Lung (tissue), 12 donors: ENCODE results near the gene FMNL1. TPM values are rescaled to one million over a fixed set of nuclear protein-coding genes. Genes with fewer than 3 reads are reported as not detected.

Experiments
- ATAC-seq: fragments of 200-7000 bp; cut with Tn5 transposase; one replicate; pipeline ENCODE4 v1.9.1; 2020; ENCODE audit warnings: moderate number of reproducible peaks; ENCODE audit not compliant: insufficient read depth, low FRiP score
- DNase-seq, 3 donors: peaks; one replicate each; pipeline ENCODE4 v3.0.0-alpha.2; 2013 to 2017
- H3K27ac ChIP-seq, 2 donors: one replicate each; pipeline ENCODE4 v1.5.1; 2013; ENCODE audit warnings: mild to moderate bottlenecking in 2 of 2, moderate library complexity in 2 of 2, control low read depth in 1 of 2, inconsistent platforms in 1 of 2, low read depth in 1 of 2, low read length in 1 of 2
- H3K27me3 ChIP-seq, 3 donors: one replicate each; pipeline ENCODE4 v1.5.1; 2013; ENCODE audit warnings: low read length in 2 of 3; ENCODE audit not compliant: control insufficient read depth in 3 of 3, insufficient read depth in 3 of 3
- H3K36me3 ChIP-seq, 4 donors: one replicate each; pipeline ENCODE4 v1.5.1; 2013; ENCODE audit warnings: low read length in 4 of 4, mild to moderate bottlenecking in 1 of 4, moderate library complexity in 1 of 4; ENCODE audit not compliant: control insufficient read depth in 4 of 4, insufficient read depth in 4 of 4
- H3K4me1 ChIP-seq, 5 donors: one replicate each; pipeline ENCODE4 v1.5.1; 2013; ENCODE audit warnings: low read length in 5 of 5, mild to moderate bottlenecking in 2 of 5, moderate library complexity in 1 of 5; ENCODE audit not compliant: control insufficient read depth in 5 of 5, insufficient read depth in 5 of 5
- H3K4me3 ChIP-seq: one replicate; pipeline ENCODE4 v1.5.1; 2013; ENCODE audit warnings: mild to moderate bottlenecking, control low read depth, moderate library complexity
- H3K9ac ChIP-seq, 2 donors: one replicate each; pipeline ENCODE4 v1.5.1; 2013; ENCODE audit warnings: low read length in 2 of 2, control low read depth in 1 of 2; ENCODE audit not compliant: insufficient read depth in 1 of 2
- H3K9me3 ChIP-seq, 4 donors: one replicate each; pipeline ENCODE4 v1.5.1; 2013; ENCODE audit warnings: low read length in 3 of 4, mild to moderate bottlenecking in 1 of 4, moderate library complexity in 1 of 4; ENCODE audit not compliant: control insufficient read depth in 4 of 4, insufficient read depth in 3 of 4
- CTCF ChIP-seq: IDR thresholded peaks from 2 replicates; pipeline ENCODE4 v1.5.1; 2012; ENCODE audit warnings: mild to moderate bottlenecking; ENCODE audit errors: control extremely low read depth, extremely low read depth
- WGBS, 2 donors: extraction: QIAGEN DNeasy Blood & Tissue Kit; methylation state at CpG; one replicate each; pipeline ENCODE4 v1.1.7; 2013; 5-methylcytosine and 5-hydroxymethylcytosine counted together
- polyA plus RNA-seq, 2 donors: library from polyadenylated mRNA; stranded (reverse); fragments of 200-250 nt; gene quantifications; one replicate each; pipeline ENCODE4 v1.2.1, GENCODE V29; 2013
- total RNA-seq, 2 donors: library from RNA; depleted of rRNA in 1 of 2; stranded (reverse); fragments of >200 nt in 1 of 2; gene quantifications; one replicate each; pipeline ENCODE4 v1.2.1, GENCODE V29; 2014 to 2021
- donor health status: control.
- donor health status: control.
- donor health status: Bipolar disorder and iron deficiency.
- donor health status: healthy.
- donor health status: DM: yes; HTN: yes; CAD: no.

Gene FMNL1
- total and polyA plus RNA-seq, 4 donors, result 25.0 to 135 (median 56.6) TPM

DNA sequence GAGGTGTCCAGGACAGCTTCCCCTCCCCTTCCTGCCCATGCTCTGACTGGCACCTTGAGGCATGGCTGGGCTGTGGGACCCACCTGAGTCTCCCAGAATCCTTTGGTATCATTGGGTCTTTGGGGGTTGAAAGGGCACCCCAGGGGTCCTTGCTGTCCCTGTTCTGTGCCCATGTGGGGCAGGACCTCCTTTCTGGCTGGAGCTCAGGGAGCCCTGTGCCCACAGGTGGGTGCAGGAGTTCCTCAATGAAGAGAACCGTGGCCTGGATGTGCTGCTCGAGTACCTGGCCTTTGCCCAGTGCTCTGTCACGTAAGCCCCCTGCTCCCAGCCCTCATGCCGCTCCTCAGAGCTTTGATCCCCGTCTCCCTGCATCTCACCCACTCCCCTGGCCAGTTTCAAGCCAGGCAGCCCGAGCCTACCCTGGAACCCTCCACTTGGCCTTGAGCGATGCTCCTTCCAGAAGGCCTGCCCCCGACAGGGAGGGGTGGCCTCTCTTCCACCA lies 11.8 kb downstream of the FMNL1 start:
- H3K9me3 ChIP-seq, result no peaks in the 10 kb centered on the region
- H3K4me3 ChIP-seq, result no peak overlapping the region
- no peak overlapping the region for H3K27ac ChIP-seq
- TF ChIP-seq CTCF, result no peak
- peaks cover 0 to 26% (median 8%) of the 10 kb centered on the region in 5 donors for H3K4me1 ChIP-seq
- ATAC-seq (no peak), DNase-seq (no peak)
- H3K9ac ChIP-seq, result no peak overlapping the region
- WGBS, 2 donors, result 81 to 83% methylated on average over 8 of the region's 8 CpGs
- peaks cover 0 to 12% (median 0%) of the 10 kb centered on the region in 4 donors for H3K36me3 ChIP-seq
- peaks cover 0 to 4% (median 2%) of the 10 kb centered on the region in 3 donors for H3K27me3 ChIP-seq

DNA sequence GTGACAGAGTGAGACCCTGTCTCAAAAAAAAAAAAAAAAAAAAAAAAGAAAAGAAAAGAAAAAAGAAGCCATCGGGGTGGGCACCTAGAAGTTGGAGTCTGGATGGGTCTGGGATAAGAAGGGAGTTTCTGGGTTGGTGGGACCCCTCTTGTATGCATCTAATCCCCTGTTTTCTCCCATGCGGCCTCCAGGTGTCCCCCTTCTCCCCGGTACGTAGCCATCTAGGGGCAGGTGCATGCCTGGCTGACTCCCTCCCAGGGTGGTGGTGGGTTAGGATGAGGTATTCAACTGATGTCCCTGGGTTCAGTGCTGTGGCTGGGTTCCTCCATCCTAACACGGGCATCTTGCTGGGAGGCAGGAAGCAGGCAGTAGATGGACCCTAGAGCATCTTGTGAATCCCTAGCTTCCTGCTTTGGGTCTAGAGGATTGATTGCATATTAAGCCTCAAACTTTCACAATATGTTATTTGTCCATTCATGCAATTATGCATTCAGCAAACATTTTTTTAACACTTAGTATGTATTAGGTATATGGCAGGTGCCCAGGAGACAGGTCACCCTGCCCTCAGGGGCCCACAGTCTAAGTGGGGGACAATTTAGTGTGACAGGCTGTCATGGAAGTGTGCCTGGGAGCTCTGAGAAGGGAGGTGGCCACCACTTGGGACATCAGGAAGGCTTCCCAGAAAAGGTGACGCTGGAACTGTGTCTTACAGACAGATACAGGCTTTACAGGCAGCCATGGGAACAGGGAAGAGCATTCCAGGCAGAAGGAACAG lies 13.1 kb downstream of the FMNL1 start:
- Histone ChIP-seq H3K9ac (no peak overlapping the region), H3K36me3 (peaks cover 0 to 17% (median 0%) of the 10 kb centered on the region in 4 donors), H3K27me3 (peaks cover 0 to 4% (median 2%) of the 10 kb centered on the region in 3 donors), H3K27ac (no peak overlapping the region), H3K9me3 (no peaks in the 10 kb centered on the region), H3K4me1 (peaks cover 0 to 13% (median 0%) of the 10 kb centered on the region in 5 donors), H3K4me3 (no peak overlapping the region)
- no peak for TF ChIP-seq CTCF
- no peak for DNase-seq
- ATAC-seq, result no peak
- 32 to 40% methylated on average over 6 of the region's 6 CpGs for WGBS, 2 donors

GRCh38 chr17:45235416-45236281 lies 14.0 kb downstream of the FMNL1 start:
- Histone ChIP-seq H3K4me1 (peaks cover 0 to 9% (median 0%) of the 10 kb centered on the region in 5 donors), H3K4me3 (no peak overlapping the region), H3K27me3 (peaks cover 0 to 6% (median 2%) of the 10 kb centered on the region in 3 donors), H3K36me3 (peaks cover 0 to 19% (median 0%) of the 10 kb centered on the region in 4 donors), H3K9me3 (no peaks in the 10 kb centered on the region), H3K9ac (no peak overlapping the region), H3K27ac (no peak overlapping the region)
- TF ChIP-seq CTCF, result peak; percentile 56
- ATAC-seq (peak; percentile 52), DNase-seq (peak; percentile 69 to 78 (median 71))
- WGBS, 2 donors, result 53 to 55% methylated on average over 20 of the region's 20 CpGs
